GM18907 (cell line): ENCODE data around the gene BICD2.
"Not testable (repeated sequence)": the region's sequence is repeated elsewhere in the genome, so short reads cannot be mapped to it uniquely, and the experiment has no call there.

Experiments used
- ATAC-seq: cut with Tn5 transposase; IDR thresholded peaks from one replicate; pipeline ENCODE4 v1.9.1; 2021; ENCODE audit warnings: mild to moderate bottlenecking, moderate library complexity; ENCODE audit not compliant: unreplicated experiment

The BICD2 gene

GRCh38 chr9:92764381-92764987 is at the start of gene BICD2:
Gene BICD2, minus strand, starts transcription at chr9:92764833. Its CDS starts 89 bp downstream, at chr9:92764744.
- ATAC-seq = peak; percentile 93

- not testable (repeated sequence) for ATAC-seq
Measured at GRCh38 chr9:92809629-92810326, 45.1 kb upstream of the BICD2 start.

DNA sequence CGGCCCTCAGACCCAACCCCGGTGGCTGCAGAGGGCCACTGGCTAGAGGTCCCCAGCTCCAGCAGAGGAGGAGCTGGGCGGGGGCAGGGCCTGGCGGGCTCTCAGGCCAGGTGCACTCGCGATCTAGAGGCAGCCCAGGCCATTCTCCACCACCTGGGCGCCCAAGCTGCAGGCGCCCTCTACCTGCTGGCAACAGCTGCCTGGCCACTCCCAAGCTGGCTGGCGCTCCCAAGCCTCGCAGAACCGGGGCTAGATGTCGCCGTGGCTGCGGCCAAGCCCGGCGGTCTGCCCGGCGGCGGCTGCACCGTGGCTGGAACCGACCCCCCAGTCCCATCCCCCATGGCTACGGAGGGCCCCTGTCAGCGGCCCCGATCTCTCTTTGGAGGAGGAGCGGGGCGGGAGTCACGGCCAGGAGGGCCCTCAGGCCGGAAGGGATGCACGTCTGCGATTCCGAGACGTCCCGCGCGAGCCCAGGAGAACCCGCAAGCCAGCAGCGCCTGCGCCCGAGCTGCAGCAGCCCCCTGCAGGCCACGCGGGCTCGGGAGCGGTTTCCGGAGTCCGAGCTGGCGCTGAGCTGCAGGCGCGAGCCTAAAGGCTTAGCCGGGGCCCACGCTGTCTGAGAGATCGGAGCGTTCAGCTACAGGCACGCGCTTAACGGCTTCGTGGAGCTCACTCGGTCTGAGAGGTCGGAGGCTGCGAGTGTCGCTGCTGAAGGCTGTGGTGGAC is 44.3 kb upstream of the BICD2 start:
- no peak for ATAC-seq

DNA sequence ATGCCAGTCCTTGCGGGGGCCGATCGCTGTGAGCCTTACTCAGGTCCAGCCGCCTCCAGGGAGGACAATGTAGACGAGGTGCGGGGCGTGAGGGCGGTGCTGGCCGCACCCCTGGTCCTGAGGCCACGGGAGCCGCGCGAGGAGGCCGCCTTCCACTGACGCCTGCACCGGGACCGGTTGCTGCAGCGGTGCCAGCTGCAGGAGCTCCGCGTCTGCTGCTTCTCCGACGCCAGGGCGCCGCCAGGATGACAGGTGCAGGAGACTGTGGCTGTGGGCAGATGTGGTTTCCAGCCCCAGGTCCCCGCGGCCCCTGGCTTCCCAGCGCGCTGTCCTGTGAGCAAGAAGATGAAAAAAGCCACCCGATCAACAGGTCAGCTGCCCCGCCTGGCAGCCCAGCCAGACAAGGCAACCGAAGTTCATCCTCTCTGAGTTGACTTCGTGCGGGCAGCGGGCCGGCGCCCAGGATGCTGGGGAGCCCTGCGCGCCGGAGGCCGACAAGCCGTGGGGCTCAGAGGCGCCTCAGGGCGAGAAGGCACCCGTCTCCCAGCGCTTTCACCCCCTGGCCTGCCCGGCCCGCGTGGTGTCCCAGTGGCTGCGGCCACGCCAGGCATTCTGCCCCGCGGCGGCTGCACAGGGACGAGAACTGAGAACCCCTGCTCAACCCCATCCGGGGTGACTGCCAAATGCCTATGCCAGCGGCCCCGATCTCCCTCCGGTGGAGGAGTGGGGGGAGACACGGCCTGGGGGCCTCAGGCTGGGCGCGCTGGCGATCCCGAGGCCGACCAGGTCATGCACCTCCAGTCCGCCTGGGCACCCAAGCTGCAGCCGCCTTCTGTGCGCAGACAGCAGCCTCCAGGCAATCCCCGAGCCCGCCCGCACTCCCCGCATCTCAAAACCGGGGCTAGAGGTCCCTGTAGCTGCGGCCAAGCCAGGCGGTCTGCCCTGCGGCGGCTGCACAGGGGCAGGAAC is 43.4 kb upstream of the BICD2 start:
- no peak for ATAC-seq

- ATAC-seq = no peak
Measured at GRCh38 chr9:92807031-92807756, 42.6 kb upstream of the BICD2 start.

- no peak for ATAC-seq
Measured at GRCh38 chr9:92804727-92805126, 40.1 kb upstream of the BICD2 start.

- ATAC-seq = no peak
Measured at GRCh38 chr9:92798358-92798757, 33.7 kb upstream of the BICD2 start.

DNA sequence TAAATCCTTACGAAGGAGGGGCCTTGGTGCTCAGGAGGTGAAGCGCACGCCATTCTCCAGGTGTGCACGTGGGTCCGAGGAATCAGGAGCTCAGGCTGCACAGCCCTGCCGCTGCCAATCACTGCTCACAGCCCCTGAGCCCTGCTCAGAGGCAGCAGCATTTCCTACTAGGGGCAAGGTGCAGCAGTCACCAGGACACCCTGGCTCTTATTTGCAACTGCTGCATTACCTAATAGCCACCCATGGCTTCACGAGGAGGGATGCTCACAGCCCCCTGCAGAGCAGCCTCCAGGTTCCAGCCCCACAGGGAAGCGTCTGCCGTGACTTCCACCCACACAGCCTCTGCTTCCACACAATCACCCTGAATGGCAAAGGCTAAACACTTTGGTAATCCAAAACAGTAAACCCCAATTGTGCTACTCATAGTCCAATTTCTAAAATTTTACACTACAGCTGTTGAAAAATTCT is 31.7 kb upstream of the BICD2 start:
- not testable (repeated sequence) for ATAC-seq

GRCh38 chr9:92795598-92796336 is 31.1 kb upstream of the BICD2 start:
- ATAC-seq = no peak

- no peak for ATAC-seq
Measured at GRCh38 chr9:92795000-92795399, 30.4 kb upstream of the BICD2 start.

DNA sequence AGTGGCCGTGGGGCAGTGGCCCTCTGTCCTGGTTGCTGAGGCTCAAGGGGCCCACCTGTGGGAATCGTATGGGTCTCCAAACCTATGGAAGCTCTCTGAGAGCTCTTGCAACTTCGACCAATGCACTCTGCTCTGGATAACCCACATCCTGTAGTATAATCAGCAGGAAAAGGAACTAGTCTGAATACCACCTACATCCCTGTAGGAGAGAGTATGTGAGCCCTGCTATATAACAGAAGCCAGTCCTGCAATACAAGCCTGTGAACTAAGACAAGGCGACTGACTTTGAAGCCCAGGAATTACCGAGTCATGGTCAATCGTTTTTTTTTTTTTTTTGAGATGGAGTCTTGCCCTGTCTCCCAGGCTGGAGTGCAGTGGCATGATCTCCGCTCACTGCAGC is 29.8 kb upstream of the BICD2 start:
- ATAC-seq = no peak

- no peak for ATAC-seq
Measured at GRCh38 chr9:92790542-92791527, 26.2 kb upstream of the BICD2 start.

DNA sequence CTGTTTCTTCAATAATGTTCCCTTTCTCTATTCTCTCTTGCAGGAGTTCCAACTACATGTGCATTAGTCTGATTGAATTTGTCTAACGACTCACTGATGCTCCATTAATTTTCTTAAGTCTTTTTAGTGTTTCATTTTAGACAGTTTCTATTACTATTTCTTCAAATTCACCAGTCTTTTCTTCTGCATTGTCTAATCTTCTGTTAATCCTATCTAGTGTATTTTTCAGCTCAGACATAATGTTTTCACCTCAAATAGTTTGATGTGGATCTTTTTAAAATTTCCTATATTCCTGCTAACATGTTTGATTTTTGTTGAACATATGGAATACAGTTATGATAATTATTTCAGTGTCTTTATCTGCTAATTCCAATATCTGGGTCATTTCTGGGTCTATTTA is 21.7 kb upstream of the BICD2 start:
- no peak for ATAC-seq

- no peak for ATAC-seq
Measured at GRCh38 chr9:92781899-92782298, 17.3 kb upstream of the BICD2 start.

- no peak for ATAC-seq
Measured at GRCh38 chr9:92780206-92780605, 15.6 kb upstream of the BICD2 start.

DNA sequence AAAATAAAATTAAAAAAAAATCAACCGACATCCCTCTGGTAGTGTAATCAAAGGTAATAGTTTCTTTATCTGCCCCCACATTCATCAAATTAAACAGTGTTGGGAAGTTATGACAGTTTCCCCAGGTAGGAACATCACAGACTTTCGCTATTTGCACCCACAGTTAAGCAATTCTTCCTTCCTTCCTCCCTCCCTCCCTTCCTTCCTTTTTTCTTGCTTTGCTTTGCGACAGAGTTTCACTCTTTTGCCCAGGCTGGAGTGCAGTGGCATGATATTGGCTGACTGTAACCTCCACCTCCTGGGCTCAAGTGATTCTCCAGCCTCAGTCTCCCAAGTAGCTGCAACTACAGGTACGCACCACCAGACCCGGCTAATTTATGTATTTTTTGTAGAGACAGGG is 10.8 kb upstream of the BICD2 start:
- ATAC-seq = no peak

GRCh38 chr9:92774274-92774673 is 9.6 kb upstream of the BICD2 start:
- ATAC-seq = no peak

GRCh38 chr9:92773810-92774209 is 9.2 kb upstream of the BICD2 start:
- no peak for ATAC-seq
